Fibroblast of gingiva (primary cell): Measurements from ENCODE around the gene PPIF.

Experiments used
- DNase-seq: peaks from one replicate; pipeline ENCODE4 v3.0.0-alpha.2; 2011; ENCODE audit warnings: low read depth

The PPIF gene

GRCh38 chr10:79387466-79387973 lies 40.3 kb downstream of the PPIF start:
- no peak for DNase-seq

- no peak for DNase-seq
Measured at GRCh38 chr10:79387974-79388850, 40.9 kb downstream of the PPIF start.

GRCh38 chr10:79390057-79390456 lies 42.8 kb downstream of the PPIF start:
- no peak for DNase-seq

- no peak for DNase-seq
Measured at GRCh38 chr10:79390551-79391229, 43.4 kb downstream of the PPIF start.

GRCh38 chr10:79391231-79392019 lies 44.2 kb downstream of the PPIF start:
- no peak for DNase-seq

- DNase-seq: no peak
Measured at GRCh38 chr10:79392020-79392398, 44.7 kb downstream of the PPIF start.

- no peak for DNase-seq
Measured at GRCh38 chr10:79392506-79393176, 45.4 kb downstream of the PPIF start.

GRCh38 chr10:79393221-79393923 lies 46.1 kb downstream of the PPIF start:
- no peak for DNase-seq

- no peak for DNase-seq
Measured at GRCh38 chr10:79393924-79394610, 46.8 kb downstream of the PPIF start.

- no peak for DNase-seq
Measured at GRCh38 chr10:79394664-79395063, 47.4 kb downstream of the PPIF start.

GRCh38 chr10:79396520-79396919 lies 49.3 kb downstream of the PPIF start:
- no peak for DNase-seq

GRCh38 chr10:79397051-79397450 lies 49.8 kb downstream of the PPIF start:
- no peak for DNase-seq

- peak; percentile 42 for DNase-seq
Measured at GRCh38 chr10:79397575-79398303, 50.5 kb downstream of the PPIF start.

GRCh38 chr10:79398642-79399041 lies 51.4 kb downstream of the PPIF start:
- DNase-seq: no peak

GRCh38 chr10:79399223-79399831 lies 52.1 kb downstream of the PPIF start:
- peak; percentile 99 for DNase-seq

- no peak for DNase-seq
Measured at GRCh38 chr10:79400146-79401004, 53.1 kb downstream of the PPIF start.

GRCh38 chr10:79401015-79401921 lies 54.0 kb downstream of the PPIF start:
- DNase-seq: peak; percentile 92

- no peak for DNase-seq
Measured at GRCh38 chr10:79402625-79402946, 55.3 kb downstream of the PPIF start.
